Stomach (tissue), 9 donors: Measurements from ENCODE around the gene MAGI1. TPM values are rescaled to one million over a fixed set of nuclear protein-coding genes. Genes with fewer than 3 reads are reported as not detected.

ENCODE experiments used
- DNase-seq, 2 donors: peaks; one replicate each; pipeline versions ENCODE4 v3.0.0 to v3.0.0-alpha.2; 2013 to 2019
- H3K27ac ChIP-seq, 5 donors: fragments of 200-600 bp in 4 of 5; sonication (generic) in 4 of 5; one replicate each; pipeline ENCODE4 v1.5.1; 2013 to 2019; ENCODE audit warnings: mild to moderate bottlenecking in 1 of 5, moderate library complexity in 1 of 5
- H3K27me3 ChIP-seq, 3 donors: fragments of 200-600 bp; sonication (generic); one replicate each; pipeline ENCODE4 v1.5.1; 2017 to 2019; ENCODE audit warnings: mixed run types in 1 of 3
- H3K36me3 ChIP-seq, 4 donors: fragments of 200-600 bp; sonication (generic); 1 replicate in 3 of 4; 2 replicates in 1 of 4; pipeline ENCODE4 v1.5.1; 2016 to 2019
- H3K4me1 ChIP-seq, 4 donors: fragments of 200-600 bp; sonication (generic); one replicate each; pipeline ENCODE4 v1.5.1; 2016 to 2019
- H3K4me3 ChIP-seq, 4 donors: fragments of 200-600 bp; sonication (generic) in 3 of 4; one replicate each; pipeline ENCODE4 v1.5.1; 2016 to 2019; ENCODE audit warnings: mild to moderate bottlenecking in 1 of 4
- H3K9me3 ChIP-seq, 4 donors: fragments of 200-600 bp; sonication (generic); one replicate each; pipeline ENCODE4 v1.5.1; 2016 to 2019
- EP300 ChIP-seq: sonication (generic); formaldehyde crosslinking; IDR thresholded peaks from one replicate; pipeline ENCODE4 v1.6.1; 2017; ENCODE audit warnings: antibody characterized with exemption
- POLR2A ChIP-seq, 4 donors: fragments of 450-650 bp; IDR thresholded peaks; one replicate each; pipeline ENCODE4 v1.6.1; 2016; ENCODE audit warnings: antibody characterized with exemption in 4 of 4, control low read depth in 2 of 4, mild to moderate bottlenecking in 1 of 4, moderate library complexity in 1 of 4
- POLR2AphosphoS5 ChIP-seq, 3 donors: sonication (generic); formaldehyde crosslinking; IDR thresholded peaks; one replicate each; pipeline ENCODE4 v1.6.1; 2016; ENCODE audit warnings: antibody characterized with exemption in 3 of 3
- WGBS, 5 donors: extraction: QIAGEN DNeasy Blood & Tissue Kit in 3 of 5; methylation state at CpG; one replicate each; pipeline versions ENCODE4 v1.1.5 to v1.1.7; 2013 to 2018; 5-methylcytosine and 5-hydroxymethylcytosine counted together
- intact Hi-C: fragments of 100-400 bp; cut with DNase I; formaldehyde crosslinking; loops from one replicate; pipeline ENCODE4 v1.15.1; 2023; ENCODE audit warnings: low total_unique reads
- polyA plus RNA-seq, 3 donors: library from polyadenylated mRNA; stranded (reverse); fragments of 200-250 nt; gene quantifications; one replicate each; pipeline ENCODE4 v1.2.3, GENCODE V29; 2013
- total RNA-seq, 5 donors: library from RNA; depleted of rRNA; stranded (reverse); fragments of >200 nt; gene quantifications; one replicate each; pipeline versions ENCODE4 v1.1.0 to v1.2.3, GENCODE V29; 2014 to 2016
- TF ChIP-seq, protein P1 (sequence below), 7 experiments: fragments of 450-650 bp in 4 of 7; fragments of 200-600 bp in 3 of 7; sonication (generic) in 3 of 7; IDR thresholded peaks; one replicate each; pipeline ENCODE4 v1.5.1; 2016 to 2019; ENCODE audit warnings: antibody characterized with exemption in 7 of 7, control low read depth in 2 of 7, mild to moderate bottlenecking in 1 of 7
- donor health status: healthy with polysubstance abuse.
- donor health status: Bipolar disorder and iron deficiency.
- donor health status: healthy.

MAGI1 gene
- total and polyA plus RNA-seq, 8 donors = 5.7 to 237 (median 84.8) TPM

DNA sequence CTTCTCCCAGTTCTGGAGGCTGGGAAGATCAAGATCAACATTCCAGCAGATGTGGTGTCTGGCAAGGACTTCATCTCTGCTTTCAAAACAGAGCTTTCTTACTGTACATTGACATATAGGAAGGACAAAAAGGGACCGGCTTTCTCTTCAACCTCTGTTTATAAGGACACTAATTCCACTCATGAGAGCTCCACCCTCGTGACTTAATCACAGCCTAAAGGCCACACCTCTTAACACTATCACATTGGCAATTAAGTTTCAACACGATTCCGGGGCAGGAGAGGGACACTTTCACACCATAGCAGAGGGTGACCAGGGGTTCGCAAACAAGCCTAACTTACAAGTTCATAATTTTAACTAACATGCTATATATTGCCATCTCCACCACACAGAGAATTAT, 231.5 kb downstream of the MAGI1 start:
- peaks cover 0 to 5% (median 0%) of the 10 kb centered on the region in 4 donors for H3K4me1 ChIP-seq
- no peaks in the 10 kb centered on the region for H3K36me3 ChIP-seq
- TF ChIP-seq POLR2AphosphoS5 (IDR thresholded peaks at IDR 0.05) = no peak
- no peak for TF ChIP-seq EP300
- TF ChIP-seq, protein P1, sequence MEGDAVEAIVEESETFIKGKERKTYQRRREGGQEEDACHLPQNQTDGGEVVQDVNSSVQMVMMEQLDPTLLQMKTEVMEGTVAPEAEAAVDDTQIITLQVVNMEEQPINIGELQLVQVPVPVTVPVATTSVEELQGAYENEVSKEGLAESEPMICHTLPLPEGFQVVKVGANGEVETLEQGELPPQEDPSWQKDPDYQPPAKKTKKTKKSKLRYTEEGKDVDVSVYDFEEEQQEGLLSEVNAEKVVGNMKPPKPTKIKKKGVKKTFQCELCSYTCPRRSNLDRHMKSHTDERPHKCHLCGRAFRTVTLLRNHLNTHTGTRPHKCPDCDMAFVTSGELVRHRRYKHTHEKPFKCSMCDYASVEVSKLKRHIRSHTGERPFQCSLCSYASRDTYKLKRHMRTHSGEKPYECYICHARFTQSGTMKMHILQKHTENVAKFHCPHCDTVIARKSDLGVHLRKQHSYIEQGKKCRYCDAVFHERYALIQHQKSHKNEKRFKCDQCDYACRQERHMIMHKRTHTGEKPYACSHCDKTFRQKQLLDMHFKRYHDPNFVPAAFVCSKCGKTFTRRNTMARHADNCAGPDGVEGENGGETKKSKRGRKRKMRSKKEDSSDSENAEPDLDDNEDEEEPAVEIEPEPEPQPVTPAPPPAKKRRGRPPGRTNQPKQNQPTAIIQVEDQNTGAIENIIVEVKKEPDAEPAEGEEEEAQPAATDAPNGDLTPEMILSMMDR (IDR thresholded peaks at IDR 0.05) = no peak
- no peak for TF ChIP-seq POLR2A (IDR thresholded peaks at IDR 0.05)
- no peaks in the 10 kb centered on the region for H3K27me3 ChIP-seq
- no peak for DNase-seq
- H3K9me3 ChIP-seq = no peaks in the 10 kb centered on the region
- no peak overlapping the region for H3K27ac ChIP-seq
- intact Hi-C loops = no loop called here
- no peak overlapping the region for H3K4me3 ChIP-seq
- 65 to 80% (median 70%) methylated on average over 5 of the region's 5 CpGs for WGBS, 5 donors

DNA sequence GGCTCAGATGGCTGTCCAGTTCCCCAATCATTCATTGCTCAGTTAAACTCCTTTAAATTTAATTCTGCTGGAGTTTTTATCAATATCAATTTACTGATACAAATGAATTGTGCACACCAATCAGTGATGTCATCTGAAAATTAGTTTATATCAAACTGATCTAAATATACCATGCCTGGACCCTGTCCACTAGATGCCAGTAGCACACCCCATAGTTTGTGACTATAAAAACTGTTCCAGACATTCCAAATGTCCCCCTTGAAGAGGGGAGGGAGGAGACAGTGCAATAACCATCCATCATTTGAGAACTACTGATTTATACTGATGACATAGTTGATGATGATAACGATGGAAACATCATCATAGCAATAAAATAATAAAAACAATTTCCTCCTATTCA, 232.1 kb downstream of the MAGI1 start:
- intact Hi-C loops = no loop called here
- 72 to 91% (median 82%) methylated on average over 1 of the region's 1 CpG for WGBS, 5 donors
- TF ChIP-seq EP300 = no peak
- no peak for TF ChIP-seq POLR2AphosphoS5 (IDR thresholded peaks at IDR 0.05)
- no peak for TF ChIP-seq POLR2A (IDR thresholded peaks at IDR 0.05)
- TF ChIP-seq, protein P1 (IDR thresholded peaks at IDR 0.05) = no peak
- H3K27ac ChIP-seq = no peak overlapping the region
- DNase-seq = no peak
- peaks cover 0 to 5% (median 0%) of the 10 kb centered on the region in 4 donors for H3K4me1 ChIP-seq
- no peak overlapping the region for H3K4me3 ChIP-seq
- no peaks in the 10 kb centered on the region for H3K9me3 ChIP-seq
- no peaks in the 10 kb centered on the region for H3K36me3 ChIP-seq
- no peaks in the 10 kb centered on the region for H3K27me3 ChIP-seq

DNA sequence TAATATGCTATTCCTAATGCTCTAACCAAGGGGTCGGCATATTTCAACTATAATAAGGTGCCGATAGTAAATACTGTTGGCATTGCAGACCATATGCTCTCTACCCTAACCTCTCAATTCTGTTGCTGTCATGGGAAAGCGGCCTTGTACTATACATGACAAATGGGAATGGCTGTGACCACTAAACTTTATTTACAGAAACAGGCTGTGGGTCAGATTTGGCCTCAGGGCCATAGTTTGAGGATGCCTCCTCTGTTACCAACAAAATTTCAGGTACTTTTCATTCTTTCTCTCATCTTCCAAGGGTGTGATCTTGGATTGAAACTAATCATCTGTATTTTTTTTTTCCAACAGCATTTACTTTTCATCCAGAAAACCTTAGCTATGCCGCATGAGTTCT, 242.0 kb downstream of the MAGI1 start:
- Histone ChIP-seq H3K27ac (no peak overlapping the region), H3K4me3 (no peak overlapping the region), H3K4me1 (peaks cover 0 to 8% (median 3%) of the 10 kb centered on the region in 4 donors), H3K27me3 (no peaks in the 10 kb centered on the region), H3K9me3 (no peaks in the 10 kb centered on the region), H3K36me3 (no peaks in the 10 kb centered on the region)
- no peak for DNase-seq
- intact Hi-C loops = no loop called here
- TF ChIP-seq, protein P1 (IDR thresholded peaks at IDR 0.05) = no peak
- TF ChIP-seq POLR2AphosphoS5 (IDR thresholded peaks at IDR 0.05) (no peak), POLR2A (IDR thresholded peaks at IDR 0.05) (no peak), EP300 (no peak)
- WGBS, 5 donors = 83 to 90% (median 87%) methylated on average over 4 of the region's 4 CpGs

DNA sequence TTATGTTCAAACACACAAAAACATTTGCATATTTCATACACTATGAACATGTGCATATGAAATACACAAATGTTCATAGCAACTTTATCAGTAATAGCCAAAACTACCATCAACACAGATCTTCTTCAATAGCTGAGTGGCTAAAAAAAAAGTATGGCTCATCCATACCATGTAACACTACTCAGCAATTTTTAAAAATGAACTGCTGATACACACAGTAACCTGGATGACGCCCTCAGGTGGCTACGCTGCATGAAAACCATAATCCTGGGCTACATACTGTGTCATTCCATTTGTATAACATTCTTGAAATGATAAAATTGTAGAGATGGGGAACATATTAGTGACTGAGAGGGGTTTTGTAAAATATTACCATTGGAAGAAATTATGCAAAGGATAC, 243.6 kb downstream of the MAGI1 start:
- H3K4me1 ChIP-seq = peaks cover 0 to 8% (median 3%) of the 10 kb centered on the region in 4 donors
- no peaks in the 10 kb centered on the region for H3K9me3 ChIP-seq
- intact Hi-C loops = no loop called here
- H3K27me3 ChIP-seq = no peaks in the 10 kb centered on the region
- DNase-seq = no peak
- TF ChIP-seq POLR2AphosphoS5 (IDR thresholded peaks at IDR 0.05) (no peak), POLR2A (IDR thresholded peaks at IDR 0.05) (no peak), EP300 (no peak)
- TF ChIP-seq, protein P1 (IDR thresholded peaks at IDR 0.05) = no peak
- no peak overlapping the region for H3K4me3 ChIP-seq
- H3K36me3 ChIP-seq = no peaks in the 10 kb centered on the region
- no peak overlapping the region for H3K27ac ChIP-seq
- WGBS, 5 donors = 87 to 94% (median 91%) methylated on average over 2 of the region's 2 CpGs
